ENCODE data around the gene UBE2D4.
"Not testable (repeated sequence)": the region's sequence is repeated elsewhere in the genome, so short reads cannot be mapped to it uniquely, and the experiment has no call there.

Gene UBE2D4

GRCh38 chr7:43977525-43977924 is 51.3 kb downstream of the UBE2D4 start:
- Histone ChIP-seq H3K79me2 (ENCODE audit: control insufficient read depth, insufficient read depth, low read length, poor library complexity) (no peaks in the 10 kb centered on the region), H2BK5ac (ENCODE audit: low read depth, low read length, poor library complexity) (no peak overlapping the region), H3K27ac (ENCODE audit: low read depth, low read length) (no peak overlapping the region), H3K4me2 (ENCODE audit: low read length) (no peak overlapping the region), H3K18ac (ENCODE audit: low read length) (no peak overlapping the region), H2BK120ac (ENCODE audit: insufficient read depth, low read length, poor library complexity) (no peak overlapping the region), H3K23ac (ENCODE audit: low read length) (no peak overlapping the region), H2AFZ (ENCODE audit: insufficient read depth, low read length, poor library complexity) (no peak overlapping the region), H3K36me3 (ENCODE audit: control insufficient read depth in 1 of 2, insufficient read depth in 2 of 2, low read length in 2 of 2) (no peaks in the 10 kb centered on the region), H3K9me3 (ENCODE audit: insufficient read depth, low read depth, low read length) (no peaks in the 10 kb centered on the region), H4K8ac (ENCODE audit: low read depth, low read length) (no peak overlapping the region), H3K4me1 (ENCODE audit: control insufficient read depth in 1 of 2, insufficient read depth in 2 of 2, low read length in 2 of 2) (no peaks in the 10 kb centered on the region), H2BK12ac (ENCODE audit: low read length) (no peak overlapping the region), H4K12ac (ENCODE audit: low read depth, low read length) (no peak overlapping the region), H3K4me3 (ENCODE audit: low read depth, low read length) (no peak overlapping the region), H3K27me3 (ENCODE audit: insufficient read depth, low read length) (no peaks in the 10 kb centered on the region), H2AK5ac (ENCODE audit: low read length) (no peak overlapping the region), H3K4ac (ENCODE audit: low read depth, low read length) (no peak overlapping the region), H4K91ac (ENCODE audit: low read depth, low read length) (no peak overlapping the region), H3K79me1 (ENCODE audit: low read length) (no peaks in the 10 kb centered on the region), H3K14ac (ENCODE audit: low read length) (no peak overlapping the region), H3K9ac (ENCODE audit: low read length) (no peak overlapping the region)
- no CpG with 5 or more reads among the region's 1 CpG for WGBS (ENCODE audit: extremely low coverage, insufficient coverage, insufficient read length)
- DNase-seq, result no peak

- H3K36me3 ChIP-seq (ENCODE audit: control insufficient read depth in 1 of 2, insufficient read depth in 2 of 2, low read length in 2 of 2); H3K79me2 ChIP-seq (ENCODE audit: control insufficient read depth, insufficient read depth, low read length, poor library complexity); H4K12ac ChIP-seq (ENCODE audit: low read depth, low read length); H3K79me1 ChIP-seq (ENCODE audit: low read length); H2BK5ac ChIP-seq (ENCODE audit: low read depth, low read length, poor library complexity); H3K4ac ChIP-seq (ENCODE audit: low read depth, low read length); H3K9ac ChIP-seq (ENCODE audit: low read length); H3K4me1 ChIP-seq (ENCODE audit: control insufficient read depth in 1 of 2, insufficient read depth in 2 of 2, low read length in 2 of 2); H3K14ac ChIP-seq (ENCODE audit: low read length); H3K27ac ChIP-seq (ENCODE audit: low read depth, low read length); H2AK5ac ChIP-seq (ENCODE audit: low read length); H2BK12ac ChIP-seq (ENCODE audit: low read length); H3K4me2 ChIP-seq (ENCODE audit: low read length); H3K18ac ChIP-seq (ENCODE audit: low read length); H3K23ac ChIP-seq (ENCODE audit: low read length); H4K8ac ChIP-seq (ENCODE audit: low read depth, low read length); H3K4me3 ChIP-seq (ENCODE audit: low read depth, low read length); H3K27me3 ChIP-seq (ENCODE audit: insufficient read depth, low read length); H2AFZ ChIP-seq (ENCODE audit: insufficient read depth, low read length, poor library complexity); H4K91ac ChIP-seq (ENCODE audit: low read depth, low read length); H3K9me3 ChIP-seq (ENCODE audit: insufficient read depth, low read depth, low read length); H2BK120ac ChIP-seq (ENCODE audit: insufficient read depth, low read length, poor library complexity): not testable (repeated sequence)
- no CpG with 5 or more reads among the region's 11 CpGs for WGBS (ENCODE audit: extremely low coverage, insufficient coverage, insufficient read length)
- peak in 1 of 2 donors; percentile 13 for DNase-seq
Measured at GRCh38 chr7:43978102-43978501, 51.9 kb downstream of the UBE2D4 start.

DNA sequence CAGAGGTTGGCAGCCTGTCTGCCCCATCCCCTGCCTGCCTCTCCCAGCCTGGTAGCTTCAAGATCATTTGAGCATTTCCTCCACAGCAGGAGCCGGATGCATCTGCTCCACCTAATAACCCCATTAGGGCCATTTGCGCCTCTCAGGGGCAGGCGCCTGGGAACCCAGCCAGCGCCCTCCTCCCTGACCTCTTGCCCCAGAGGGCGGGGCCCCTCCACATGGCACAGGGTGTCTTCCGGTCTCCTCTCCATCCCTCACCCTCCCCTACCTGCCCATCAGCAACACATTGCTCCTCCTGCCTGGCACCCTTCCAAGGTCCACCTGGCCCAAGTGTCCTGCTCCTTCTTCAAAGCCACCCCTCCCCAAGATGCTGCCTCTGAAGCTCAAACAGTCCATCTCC is 56.6 kb downstream of the UBE2D4 start:
- not testable (repeated sequence) for H4K8ac ChIP-seq (ENCODE audit: low read depth, low read length); H3K4ac ChIP-seq (ENCODE audit: low read depth, low read length); H3K9me3 ChIP-seq (ENCODE audit: insufficient read depth, low read depth, low read length); H3K18ac ChIP-seq (ENCODE audit: low read length); H2BK120ac ChIP-seq (ENCODE audit: insufficient read depth, low read length, poor library complexity); H2BK12ac ChIP-seq (ENCODE audit: low read length); H3K23ac ChIP-seq (ENCODE audit: low read length); H4K91ac ChIP-seq (ENCODE audit: low read depth, low read length); H3K27me3 ChIP-seq (ENCODE audit: insufficient read depth, low read length); H3K79me2 ChIP-seq (ENCODE audit: control insufficient read depth, insufficient read depth, low read length, poor library complexity); H3K14ac ChIP-seq (ENCODE audit: low read length); H3K79me1 ChIP-seq (ENCODE audit: low read length); H2AFZ ChIP-seq (ENCODE audit: insufficient read depth, low read length, poor library complexity); H3K9ac ChIP-seq (ENCODE audit: low read length); H3K4me2 ChIP-seq (ENCODE audit: low read length); H3K4me3 ChIP-seq (ENCODE audit: low read depth, low read length); H3K27ac ChIP-seq (ENCODE audit: low read depth, low read length); H3K36me3 ChIP-seq (ENCODE audit: control insufficient read depth in 1 of 2, insufficient read depth in 2 of 2, low read length in 2 of 2); H2AK5ac ChIP-seq (ENCODE audit: low read length); H3K4me1 ChIP-seq (ENCODE audit: control insufficient read depth in 1 of 2, insufficient read depth in 2 of 2, low read length in 2 of 2); H2BK5ac ChIP-seq (ENCODE audit: low read depth, low read length, poor library complexity); DNase-seq; H4K12ac ChIP-seq (ENCODE audit: low read depth, low read length)
- WGBS (ENCODE audit: extremely low coverage, insufficient coverage, insufficient read length), result no CpG with 5 or more reads among the region's 6 CpGs

GRCh38 chr7:43983736-43984135 is 57.5 kb downstream of the UBE2D4 start:
- not testable (repeated sequence) for H3K14ac ChIP-seq (ENCODE audit: low read length); H3K4me2 ChIP-seq (ENCODE audit: low read length); H4K91ac ChIP-seq (ENCODE audit: low read depth, low read length); H2BK120ac ChIP-seq (ENCODE audit: insufficient read depth, low read length, poor library complexity); H3K23ac ChIP-seq (ENCODE audit: low read length); H3K4me3 ChIP-seq (ENCODE audit: low read depth, low read length); H3K9ac ChIP-seq (ENCODE audit: low read length); H2BK12ac ChIP-seq (ENCODE audit: low read length); H3K79me1 ChIP-seq (ENCODE audit: low read length); H3K27me3 ChIP-seq (ENCODE audit: insufficient read depth, low read length); H3K4ac ChIP-seq (ENCODE audit: low read depth, low read length); H3K9me3 ChIP-seq (ENCODE audit: insufficient read depth, low read depth, low read length); DNase-seq; H4K12ac ChIP-seq (ENCODE audit: low read depth, low read length); H4K8ac ChIP-seq (ENCODE audit: low read depth, low read length); H2AK5ac ChIP-seq (ENCODE audit: low read length); H3K18ac ChIP-seq (ENCODE audit: low read length); H2BK5ac ChIP-seq (ENCODE audit: low read depth, low read length, poor library complexity); H2AFZ ChIP-seq (ENCODE audit: insufficient read depth, low read length, poor library complexity); H3K27ac ChIP-seq (ENCODE audit: low read depth, low read length); H3K36me3 ChIP-seq (ENCODE audit: control insufficient read depth in 1 of 2, insufficient read depth in 2 of 2, low read length in 2 of 2); H3K79me2 ChIP-seq (ENCODE audit: control insufficient read depth, insufficient read depth, low read length, poor library complexity); H3K4me1 ChIP-seq (ENCODE audit: control insufficient read depth in 1 of 2, insufficient read depth in 2 of 2, low read length in 2 of 2)
- WGBS (ENCODE audit: extremely low coverage, insufficient coverage, insufficient read length), result no CpG with 5 or more reads among the region's 2 CpGs

Data from trophoblast cell (in vitro differentiated cells and primary cell).